Rectal smooth muscle tissue (tissue), 1 donor: ENCODE results near the gene MT1E.

Source experiments
- H3K27ac ChIP-seq: one replicate; pipeline ENCODE4 v1.7.0; 2013; ENCODE audit warnings: low read depth, low read length, inconsistent platforms
- H3K27me3 ChIP-seq: one replicate; pipeline ENCODE4 v1.7.0; 2013; ENCODE audit warnings: low read length; ENCODE audit not compliant: control insufficient read depth, insufficient read depth
- H3K36me3 ChIP-seq: one replicate; pipeline ENCODE4 v1.7.0; 2013; ENCODE audit warnings: low read length; ENCODE audit not compliant: control insufficient read depth, insufficient read depth
- H3K4me1 ChIP-seq: one replicate; pipeline ENCODE4 v1.7.0; 2013; ENCODE audit warnings: low read length; ENCODE audit not compliant: control insufficient read depth, insufficient read depth
- H3K4me3 ChIP-seq: one replicate; pipeline ENCODE4 v1.7.0; 2013; ENCODE audit warnings: low read length
- H3K9ac ChIP-seq: one replicate; pipeline ENCODE4 v1.7.0; 2013; ENCODE audit warnings: low read length

The MT1E gene

DNA sequence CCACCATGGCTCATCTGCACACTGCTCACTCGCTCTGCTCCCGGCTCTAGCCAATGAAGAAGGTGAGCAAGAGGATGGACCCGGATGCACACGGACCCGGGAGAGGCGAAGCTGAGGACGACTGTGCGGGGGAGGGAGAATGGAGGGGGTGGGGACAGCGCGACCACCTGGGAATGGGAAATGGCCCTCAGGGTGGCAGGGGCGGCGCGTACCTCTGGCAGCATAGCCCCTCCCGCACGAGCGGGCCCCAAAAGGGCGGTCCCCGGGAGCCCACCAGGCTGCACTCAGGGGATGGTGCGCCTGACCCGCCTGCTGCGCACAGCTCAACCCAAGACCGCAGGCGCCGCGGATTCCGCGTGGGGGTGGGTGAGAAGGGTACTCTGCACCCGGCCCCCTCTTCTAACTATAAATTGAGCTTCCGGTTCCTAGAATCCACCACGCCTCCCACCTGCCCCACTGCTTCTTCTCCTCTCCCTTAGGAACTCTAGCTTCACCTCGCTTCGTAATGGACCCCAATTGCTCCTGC, 50.2 kb downstream of the MT1E start:
- Histone ChIP-seq H3K9ac (no peak overlapping the region), H3K4me1 (no peaks in the 10 kb centered on the region), H3K27me3 (peaks cover 7% of the 10 kb centered on the region), H3K27ac (no peak overlapping the region), H3K36me3 (no peaks in the 10 kb centered on the region), H3K4me3 (peak overlapping the region; percentile 33)
